GM19239 (cell line): ENCODE results near the gene PLCXD1.
"Not testable (repeated sequence)": the region's sequence is repeated elsewhere in the genome, so short reads cannot be mapped to it uniquely, and the experiment has no call there.

Experiments
- DNase-seq: peaks from one replicate; pipeline ENCODE4 v3.0.0; 2011; ENCODE audit warnings: low spot score; ENCODE audit not compliant: insufficient read length
- FAIRE-seq: peaks from 2 replicates; lab custom pipeline; 2011; peaks lifted over from hg19 to GRCh38; lab: Jason Lieb, UNC

PLCXD1 gene

GRCh38 chrX:347351-348117 is 66.4 kb downstream of the PLCXD1 start:
- FAIRE-seq, result no peak

GRCh38 chrX:348461-349117 is 67.4 kb downstream of the PLCXD1 start:
- FAIRE-seq (no peak), DNase-seq (no peak)

More at GRCh38 chrX:347351-348117, 66.4 kb downstream of the PLCXD1 start:
- DNase-seq, result no peak

GRCh38 chrX:349196-349595 is 68.0 kb downstream of the PLCXD1 start:
- DNase-seq (no peak), FAIRE-seq (no peak)

DNA sequence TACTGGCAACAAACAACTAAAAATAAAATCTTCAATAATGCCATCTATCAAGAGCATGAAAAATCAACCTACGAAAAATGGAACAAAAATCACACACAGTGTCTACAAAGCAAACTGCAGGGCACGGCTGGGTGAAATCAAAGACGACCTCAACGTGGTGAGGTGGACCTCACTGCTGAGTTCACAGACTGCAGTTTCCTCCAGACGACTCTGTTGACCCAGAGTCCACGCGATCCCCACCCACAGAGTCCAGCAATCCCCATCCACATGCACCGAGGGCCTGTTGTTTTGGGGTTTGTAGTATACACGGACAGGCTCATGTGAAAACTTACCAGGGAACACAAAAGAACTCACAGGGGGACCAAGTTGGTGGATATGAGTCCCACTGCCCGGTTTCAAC is 68.5 kb downstream of the PLCXD1 start:
- FAIRE-seq (no peak), DNase-seq (no peak)

GRCh38 chrX:350148-350533 is 69.0 kb downstream of the PLCXD1 start:
- FAIRE-seq (no peak), DNase-seq (no peak)

DNA sequence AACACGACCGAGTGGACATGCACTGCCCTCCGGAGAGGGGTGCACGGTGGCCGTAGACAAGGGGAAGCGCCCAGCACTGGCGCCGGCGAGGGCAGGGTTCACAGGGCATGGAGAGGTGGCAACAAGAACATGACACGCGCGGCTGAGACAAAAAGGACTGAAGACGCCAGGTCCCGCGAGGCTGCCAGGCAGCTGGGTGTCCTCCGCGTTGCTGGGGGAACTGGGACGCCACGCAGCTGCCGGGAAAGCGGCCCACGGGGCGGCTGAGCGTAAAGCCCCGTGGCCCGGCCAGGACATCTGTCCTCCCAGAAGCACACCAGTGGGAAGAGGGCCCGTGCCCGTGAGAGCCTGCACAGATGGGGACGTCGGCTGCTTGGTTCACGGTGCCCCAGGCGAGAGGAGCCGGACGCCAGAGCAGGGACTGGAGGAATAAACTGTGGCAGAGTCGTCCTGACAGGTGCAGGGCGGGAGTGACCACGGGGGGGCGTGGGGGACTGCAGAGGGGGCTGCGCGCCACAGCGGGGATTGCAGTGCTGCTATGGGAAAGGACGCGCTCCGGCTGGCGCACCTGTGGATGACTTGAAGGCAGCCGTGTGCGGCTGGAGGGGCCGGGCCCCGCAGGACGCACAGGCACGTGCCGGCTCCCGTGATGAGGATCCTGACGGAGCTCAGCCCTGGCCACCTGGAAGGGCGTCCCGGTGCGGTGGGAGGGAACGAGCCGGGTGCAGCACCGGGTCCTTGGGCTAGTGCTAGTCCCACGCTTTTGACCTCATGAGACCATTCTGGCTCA is 69.5 kb downstream of the PLCXD1 start:
- no peak for DNase-seq
- no peak for FAIRE-seq

DNA sequence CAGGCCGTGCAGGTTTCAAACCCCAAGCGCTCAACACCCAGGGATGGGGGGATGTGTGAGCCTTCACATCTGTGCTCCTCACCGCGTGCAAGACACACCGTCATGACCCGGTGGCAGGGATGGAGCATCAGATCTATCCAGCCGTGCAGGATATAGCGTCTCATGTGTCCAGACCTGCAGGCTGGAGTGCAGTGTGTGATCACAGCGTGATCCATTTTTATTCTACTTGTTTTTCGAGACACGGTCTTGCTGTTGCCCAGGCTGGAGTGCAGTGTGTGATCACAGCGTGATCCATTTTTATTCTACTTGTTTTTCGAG is 70.1 kb downstream of the PLCXD1 start:
- not testable (repeated sequence) for FAIRE-seq, DNase-seq

DNA sequence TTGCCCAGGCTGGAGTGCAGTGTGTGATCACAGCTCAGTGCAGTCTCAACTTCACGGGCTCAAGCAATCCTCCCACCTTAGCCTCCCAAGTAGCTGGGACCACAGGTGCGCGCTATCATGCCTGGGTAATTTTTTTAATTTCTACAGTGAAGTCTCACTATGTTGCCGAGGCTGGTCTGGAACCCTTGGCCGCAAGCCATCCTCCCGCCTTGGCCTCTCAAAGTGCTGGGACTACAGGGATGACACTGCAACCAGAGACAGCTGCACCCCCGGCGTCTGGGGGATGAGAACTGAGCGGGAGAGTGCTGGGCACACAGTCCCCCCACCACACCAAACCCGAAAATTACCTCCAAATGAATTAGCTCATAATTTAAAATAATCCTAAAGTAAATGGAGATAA is 70.6 kb downstream of the PLCXD1 start:
- DNase-seq (no peak), FAIRE-seq (no peak)

DNA sequence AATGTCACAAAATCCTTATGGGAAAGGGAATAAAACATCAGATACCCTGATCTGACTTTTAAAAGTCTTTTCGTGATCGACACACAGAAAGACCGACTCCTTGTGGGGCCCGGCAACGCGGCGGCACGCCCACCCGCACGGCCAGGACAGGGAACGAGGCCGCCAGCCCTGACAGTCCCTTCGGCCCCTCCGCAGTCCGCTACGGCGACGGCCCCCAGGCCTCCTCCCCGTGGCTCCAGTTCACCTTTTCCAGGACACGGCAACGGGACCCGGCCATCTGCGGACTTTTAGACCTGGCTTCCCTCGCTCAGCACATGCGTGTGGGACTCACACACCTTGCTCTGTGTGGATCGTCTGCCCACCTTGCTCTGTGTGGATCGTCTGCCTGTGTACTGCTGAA is 71.0 kb downstream of the PLCXD1 start:
- FAIRE-seq (no peak), DNase-seq (no peak)

DNA sequence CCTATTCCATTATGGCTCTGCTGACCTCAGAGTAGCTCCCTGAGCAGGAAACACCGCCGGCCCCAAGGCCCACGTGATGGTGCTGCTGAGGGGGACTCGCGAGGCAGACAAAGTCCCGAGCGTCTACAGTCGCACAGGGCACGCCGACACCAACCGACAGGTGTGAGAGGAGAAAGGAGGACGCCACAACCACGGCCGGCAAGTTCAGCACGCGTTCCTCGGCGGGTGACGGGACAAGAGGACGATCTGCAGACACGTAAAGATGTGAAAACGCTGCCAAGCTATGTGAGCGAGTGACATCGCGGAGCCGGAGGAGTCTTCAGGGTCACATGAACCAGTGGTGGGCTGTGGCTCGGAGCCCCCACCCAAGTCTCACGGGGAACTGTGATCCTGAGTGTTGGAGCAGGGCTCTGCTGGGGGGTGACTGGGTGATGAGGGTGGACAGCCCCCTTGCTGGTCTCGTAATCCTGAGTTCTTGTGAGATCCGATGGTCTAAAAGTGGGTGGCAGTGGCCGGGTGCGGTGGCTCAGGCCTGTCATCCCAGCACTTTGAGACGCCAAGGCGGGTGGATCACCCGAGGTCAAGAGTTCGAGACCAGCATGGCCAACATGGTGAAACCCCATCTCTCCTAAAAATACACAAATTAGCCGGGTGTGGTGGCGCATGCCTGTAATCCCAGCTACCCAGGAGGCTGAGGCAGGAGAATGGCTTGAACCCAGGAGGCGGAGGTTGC is 71.6 kb downstream of the PLCXD1 start:
- DNase-seq (no peak), FAIRE-seq (no peak)
